ENCODE data around the gene GRM7. TPM values are rescaled to one million over a fixed set of nuclear protein-coding genes. Genes with fewer than 3 reads are reported as not detected.

The GRM7 gene
- total and polyA plus RNA-seq, 2 of the 4 experiments (the other 2 are of a cell fraction), result not detected

DNA sequence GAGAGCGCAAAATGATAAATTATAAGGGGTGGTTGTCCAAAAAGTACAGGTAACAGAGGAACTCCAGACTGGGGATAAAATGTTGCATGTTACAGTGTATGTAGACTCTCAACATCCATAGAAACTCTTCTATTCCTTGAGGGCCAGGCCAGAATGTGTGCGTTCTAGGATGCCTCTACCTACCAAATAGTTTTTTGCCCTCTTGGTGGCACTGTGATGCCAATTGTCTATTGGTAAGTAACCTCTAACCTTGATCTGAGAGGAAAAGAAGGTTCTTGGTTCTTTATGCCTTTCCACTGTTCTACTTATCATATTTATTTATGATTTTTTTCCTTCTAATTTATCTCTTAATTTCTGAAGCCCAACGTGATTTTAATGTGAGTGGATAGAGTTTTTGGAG lies 424.6 kb downstream of the GRM7 start:
- no CpG with 5 or more reads among the region's 3 CpGs for WGBS, 2 experiments (ENCODE audit: extremely low coverage in 2 of 2, insufficient read length in 1 of 2)
- Histone ChIP-seq H2BK120ac (ENCODE audit: low read depth, low read length) (no peak overlapping the region), H2AFZ (replicated peaks; ENCODE audit: low read length, poor library complexity) (no peak overlapping the region), H2BK5ac (ENCODE audit: low read depth, low read length, poor library complexity, severe bottlenecking) (no peak overlapping the region), H3K4me1 (ENCODE audit: control insufficient read depth, insufficient read depth, low read length) (no peaks in the 10 kb centered on the region), H3K27me3 (ENCODE audit: control insufficient read depth, insufficient read depth, low read length) (no peaks in the 10 kb centered on the region), H4K91ac (ENCODE audit: insufficient read depth, low read depth, low read length) (no peak overlapping the region), H4K5ac (ENCODE audit: low read depth, low read length) (no peak overlapping the region), H2BK15ac (ENCODE audit: low read depth, low read length) (no peak overlapping the region), H4K8ac (ENCODE audit: low read depth in 2 of 2, low read length in 2 of 2) (no peak overlapping the region), H3K56ac (ENCODE audit: extremely low read depth, insufficient read depth, low read length) (no peak overlapping the region), H2AK5ac (ENCODE audit: low read depth, low read length) (no peak overlapping the region), H3K27ac (ENCODE audit: insufficient read depth, low read length) (no peak overlapping the region), H2BK20ac (ENCODE audit: low read depth, low read length) (no peak overlapping the region), H4K20me1 (ENCODE audit: insufficient read depth, low read length) (no peaks in the 10 kb centered on the region), H3K4ac (ENCODE audit: low read depth, low read length) (no peak overlapping the region), H3K14ac (replicated peaks; ENCODE audit: low read depth, low read length) (no peak overlapping the region), H3K4me3 (ENCODE audit: insufficient read depth, low read depth, low read length) (no peak overlapping the region), H3K18ac (ENCODE audit: low read depth, low read length) (no peak overlapping the region), H3K9me3 (ENCODE audit: control insufficient read depth, insufficient read depth, low read length) (peaks cover 3% of the 10 kb centered on the region), H3K9me1 (ENCODE audit: insufficient read depth, low read length) (no peaks in the 10 kb centered on the region), H3K36me3 (ENCODE audit: control insufficient read depth, insufficient read depth, low read length) (no peaks in the 10 kb centered on the region), H2AK9ac (replicated peaks; ENCODE audit: low read depth, low read length, poor library complexity) (no peak overlapping the region), H3K23ac (ENCODE audit: low read depth, low read length) (no peak overlapping the region), H3K9ac (ENCODE audit: low read depth, low read length) (no peak overlapping the region), H3K79me1 (ENCODE audit: low read depth in 1 of 2, low read length in 2 of 2) (no peaks in the 10 kb centered on the region), H3K4me2 (ENCODE audit: low read depth, low read length) (no peak overlapping the region)
- dilution Hi-C loops (cut with HindIII; ENCODE audit: low sequenced_read_pairs, unreplicated experiment) (no loop called here), in situ Hi-C loops (cut with MboI; ENCODE audit: low sequenced_read_pairs) (no loop called here), intact Hi-C loops (cut with micrococcal nuclease) (no loop called here)
- POLR2A ChIA-PET (ENCODE audit: unreplicated experiment), result no interaction called here
- CTCF ChIA-PET, result no interaction called here
- DNase-seq, result no peak
- TF ChIP-seq POLR2A (IDR thresholded peaks at IDR 0.05; ENCODE audit: low read depth, low read length) (no peak), NFE2L2 (IDR thresholded peaks at IDR 0.05; ENCODE audit: low read depth, low read length) (no peak), MAZ (IDR thresholded peaks at IDR 0.05; ENCODE audit: borderline replicate concordance, low read depth, low read length) (no peak), RCOR1 (IDR thresholded peaks at IDR 0.05; ENCODE audit: insufficient replicate concordance, low read length) (no peak), BHLHE40 (IDR thresholded peaks at IDR 0.05; ENCODE audit: low read depth, low read length) (no peak), CEBPB (IDR thresholded peaks at IDR 0.05; ENCODE audit: low read depth, low read length) (no peak), MAFK (IDR thresholded peaks at IDR 0.05; ENCODE audit: low read depth, low read length) (no peak), RFX5 (IDR thresholded peaks at IDR 0.05; ENCODE audit: low read depth, low read length) (no peak)
- TF ChIP-seq, protein P1, sequence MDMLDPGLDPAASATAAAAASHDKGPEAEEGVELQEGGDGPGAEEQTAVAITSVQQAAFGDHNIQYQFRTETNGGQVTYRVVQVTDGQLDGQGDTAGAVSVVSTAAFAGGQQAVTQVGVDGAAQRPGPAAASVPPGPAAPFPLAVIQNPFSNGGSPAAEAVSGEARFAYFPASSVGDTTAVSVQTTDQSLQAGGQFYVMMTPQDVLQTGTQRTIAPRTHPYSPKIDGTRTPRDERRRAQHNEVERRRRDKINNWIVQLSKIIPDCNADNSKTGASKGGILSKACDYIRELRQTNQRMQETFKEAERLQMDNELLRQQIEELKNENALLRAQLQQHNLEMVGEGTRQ (IDR thresholded peaks at IDR 0.05; ENCODE audit: low read depth, low read length), result no peak
- no TSS peak for BruUV-seq (replicated peaks)
- no peak for ATAC-seq (ENCODE audit: low read depth)

All from IMR-90 (cell line).